ENCODE measurements around the gene DYNC1LI1.

The DYNC1LI1 gene

DNA sequence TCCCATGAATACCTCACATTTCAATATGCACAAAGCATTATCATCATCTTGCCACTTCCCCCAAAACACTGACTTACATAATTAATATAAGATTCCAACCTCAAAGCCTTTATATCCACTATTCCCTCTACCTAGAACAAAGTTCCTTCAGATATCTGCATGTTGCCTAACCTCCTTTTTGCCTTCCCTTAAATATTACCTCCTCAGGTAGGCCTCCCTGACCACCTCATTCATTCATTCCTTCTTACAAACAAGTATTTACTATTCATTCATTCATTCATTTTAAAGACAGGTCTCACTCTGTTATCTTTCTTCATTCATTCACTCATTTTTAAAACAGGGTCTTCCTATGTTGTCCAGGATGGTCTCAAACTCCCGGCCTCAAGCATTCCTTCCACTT, 18.6 kb downstream of the DYNC1LI1 start:
- no peak for TF ChIP-seq EGR1 (IDR thresholded peaks at IDR 0.05)
- TF ChIP-seq MAX (IDR thresholded peaks at IDR 0.05) = no peak
- TF ChIP-seq CREB1 (IDR thresholded peaks at IDR 0.05; ENCODE audit: low read depth) = no peak
- TF ChIP-seq TCF12 (IDR thresholded peaks at IDR 0.05; ENCODE audit: low read depth) = no peak
- TF ChIP-seq EP300 (IDR thresholded peaks at IDR 0.05; ENCODE audit: borderline replicate concordance) = no peak
- TF ChIP-seq NFIC (IDR thresholded peaks at IDR 0.05) = no peak
- no peak for TF ChIP-seq REST (IDR thresholded peaks at IDR 0.05; ENCODE audit: low read depth)
- no peak for TF ChIP-seq TEAD4 (IDR thresholded peaks at IDR 0.05)
- no peak for TF ChIP-seq CEBPB (IDR thresholded peaks at IDR 0.05)
- TF ChIP-seq, protein P1, sequence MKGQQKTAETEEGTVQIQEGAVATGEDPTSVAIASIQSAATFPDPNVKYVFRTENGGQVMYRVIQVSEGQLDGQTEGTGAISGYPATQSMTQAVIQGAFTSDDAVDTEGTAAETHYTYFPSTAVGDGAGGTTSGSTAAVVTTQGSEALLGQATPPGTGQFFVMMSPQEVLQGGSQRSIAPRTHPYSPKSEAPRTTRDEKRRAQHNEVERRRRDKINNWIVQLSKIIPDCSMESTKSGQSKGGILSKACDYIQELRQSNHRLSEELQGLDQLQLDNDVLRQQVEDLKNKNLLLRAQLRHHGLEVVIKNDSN (IDR thresholded peaks at IDR 0.05) = no peak
- no peak for TF ChIP-seq FOXM1 (IDR thresholded peaks at IDR 0.05; ENCODE audit: borderline replicate concordance, low read depth)
- TF ChIP-seq TAF1 (IDR thresholded peaks at IDR 0.05; ENCODE audit: low read depth) = no peak
- TF ChIP-seq ZBTB7A (IDR thresholded peaks at IDR 0.05; ENCODE audit: low read depth) = no peak
- no peak for TF ChIP-seq RAD21 (IDR thresholded peaks at IDR 0.05; ENCODE audit: low read depth)
- no peak for TF ChIP-seq YY1 (IDR thresholded peaks at IDR 0.05; ENCODE audit: low read depth)

GRCh38 chr3:32551496-32551895, 19.2 kb downstream of the DYNC1LI1 start:
- TF ChIP-seq FOXM1 (IDR thresholded peaks at IDR 0.05; ENCODE audit: borderline replicate concordance, low read depth) (no peak), YY1 (IDR thresholded peaks at IDR 0.05; ENCODE audit: low read depth) (no peak), NFIC (IDR thresholded peaks at IDR 0.05) (no peak), TEAD4 (IDR thresholded peaks at IDR 0.05) (no peak), EP300 (IDR thresholded peaks at IDR 0.05; ENCODE audit: borderline replicate concordance) (no peak), EGR1 (IDR thresholded peaks at IDR 0.05) (no peak)

- TF ChIP-seq EGR1 (IDR thresholded peaks at IDR 0.05) = no peak
- TF ChIP-seq YY1 (IDR thresholded peaks at IDR 0.05; ENCODE audit: low read depth) = no peak
- TF ChIP-seq RAD21 (IDR thresholded peaks at IDR 0.05; ENCODE audit: low read depth) = no peak
- no peak for TF ChIP-seq TEAD4 (IDR thresholded peaks at IDR 0.05)
- TF ChIP-seq EP300 (IDR thresholded peaks at IDR 0.05; ENCODE audit: borderline replicate concordance) = no peak
- no peak for TF ChIP-seq NFIC (IDR thresholded peaks at IDR 0.05)
- no peak for TF ChIP-seq MAX (IDR thresholded peaks at IDR 0.05)
- TF ChIP-seq TAF1 (IDR thresholded peaks at IDR 0.05; ENCODE audit: low read depth) = no peak
- TF ChIP-seq CEBPB (IDR thresholded peaks at IDR 0.05) = no peak
- no peak for TF ChIP-seq TCF12 (IDR thresholded peaks at IDR 0.05; ENCODE audit: low read depth)
- no peak for TF ChIP-seq REST (IDR thresholded peaks at IDR 0.05; ENCODE audit: low read depth)
- no peak for TF ChIP-seq CREB1 (IDR thresholded peaks at IDR 0.05; ENCODE audit: low read depth)
- TF ChIP-seq FOXM1 (IDR thresholded peaks at IDR 0.05; ENCODE audit: borderline replicate concordance, low read depth) = no peak
- TF ChIP-seq ZBTB7A (IDR thresholded peaks at IDR 0.05; ENCODE audit: low read depth) = no peak
- TF ChIP-seq, protein P1 (IDR thresholded peaks at IDR 0.05) = no peak
These were observed 19.6 kb downstream of the DYNC1LI1 start for GRCh38 chr3:32551087-32551486.

GRCh38 chr3:32545305-32545704, 25.4 kb downstream of the DYNC1LI1 start:
- TF ChIP-seq CEBPB (IDR thresholded peaks at IDR 0.05) = no peak
- TF ChIP-seq NFIC (IDR thresholded peaks at IDR 0.05) = no peak

- TF ChIP-seq RAD21 (IDR thresholded peaks at IDR 0.05; ENCODE audit: low read depth) (no peak), EGR1 (IDR thresholded peaks at IDR 0.05) (no peak), TCF12 (IDR thresholded peaks at IDR 0.05; ENCODE audit: low read depth) (no peak), MAX (IDR thresholded peaks at IDR 0.05) (no peak), NFIC (IDR thresholded peaks at IDR 0.05) (no peak), EP300 (IDR thresholded peaks at IDR 0.05; ENCODE audit: borderline replicate concordance) (no peak), ZBTB7A (IDR thresholded peaks at IDR 0.05; ENCODE audit: low read depth) (no peak), YY1 (IDR thresholded peaks at IDR 0.05; ENCODE audit: low read depth) (no peak), FOXM1 (IDR thresholded peaks at IDR 0.05; ENCODE audit: borderline replicate concordance, low read depth) (no peak), TAF1 (IDR thresholded peaks at IDR 0.05; ENCODE audit: low read depth) (no peak), CEBPB (IDR thresholded peaks at IDR 0.05) (no peak)
- TF ChIP-seq, protein P1 (IDR thresholded peaks at IDR 0.05) = no peak
These were observed 25.8 kb downstream of the DYNC1LI1 start for GRCh38 chr3:32544894-32545293.
